Liver (tissue), 9 donors: ENCODE results near the gene PHTF1. TPM values are rescaled to one million over a fixed set of nuclear protein-coding genes. Genes with fewer than 3 reads are reported as not detected.

Source experiments
- DNase-seq: peaks from one replicate; pipeline ENCODE4 v3.0.0-alpha.2; 2017; ENCODE audit warnings: low spot score
- H3K27ac ChIP-seq, 2 donors: one replicate each; pipeline ENCODE4 v1.7.0; 2013; ENCODE audit warnings: inconsistent platforms in 2 of 2, low read length in 2 of 2, control low read depth in 1 of 2, low read depth in 1 of 2, mild to moderate bottlenecking in 1 of 2
- H3K27me3 ChIP-seq, 4 donors: one replicate each; pipeline versions ENCODE4 v1.6.1 to v1.7.0; 2013; ENCODE audit warnings: low read length in 3 of 4, inconsistent platforms in 1 of 4, mild to moderate bottlenecking in 1 of 4, moderate library complexity in 1 of 4; ENCODE audit not compliant: control insufficient read depth in 4 of 4, insufficient read depth in 4 of 4
- H3K36me3 ChIP-seq, 4 donors: one replicate each; pipeline versions ENCODE4 v1.6.1 to v1.7.0; 2013; ENCODE audit warnings: low read length in 3 of 4, mild to moderate bottlenecking in 3 of 4, low read depth in 1 of 4, moderate library complexity in 1 of 4; ENCODE audit not compliant: control insufficient read depth in 4 of 4, insufficient read depth in 3 of 4
- H3K4me1 ChIP-seq, 4 donors: one replicate each; pipeline versions ENCODE4 v1.6.1 to v1.7.0; 2013; ENCODE audit warnings: low read length in 3 of 4, mild to moderate bottlenecking in 3 of 4, moderate library complexity in 1 of 4; ENCODE audit not compliant: control insufficient read depth in 4 of 4, insufficient read depth in 4 of 4
- H3K4me3 ChIP-seq, 3 donors: one replicate each; pipeline versions ENCODE4 v1.6.1 to v1.7.0; 2013; ENCODE audit warnings: low read length in 3 of 3, control low read depth in 1 of 3, low read depth in 1 of 3, mild to moderate bottlenecking in 1 of 3
- H3K9ac ChIP-seq, 2 donors: one replicate each; pipeline ENCODE4 v1.7.0; 2013; ENCODE audit warnings: low read length in 2 of 2, mild to moderate bottlenecking in 2 of 2, moderate library complexity in 2 of 2, control low read depth in 1 of 2, low read depth in 1 of 2
- H3K9me3 ChIP-seq, 4 donors: one replicate each; pipeline versions ENCODE4 v1.6.1 to v1.7.0; 2013; ENCODE audit warnings: low read length in 3 of 4; ENCODE audit not compliant: control insufficient read depth in 4 of 4
- ATF3 ChIP-seq: IDR thresholded peaks from 2 replicates; pipeline ENCODE4 v1.6.1; 2016; ENCODE audit warnings: antibody characterized with exemption
- CTCF ChIP-seq: fragments of 150-350 bp; IDR thresholded peaks from 2 replicates; pipeline ENCODE4 v1.5.1; 2017; ENCODE audit warnings: improper control_type of control experiment, low read depth, low read length; ENCODE audit not compliant: missing input control
- EGR1 ChIP-seq, 2 donors: IDR thresholded peaks; 2 replicates each; pipeline ENCODE4 v1.6.1; 2016 to 2018; ENCODE audit warnings: antibody characterized with exemption in 2 of 2, low read depth in 2 of 2
- FOXA1 ChIP-seq: IDR thresholded peaks from 2 replicates; pipeline ENCODE4 v1.6.1; 2016; ENCODE audit warnings: antibody characterized with exemption
- FOXA2 ChIP-seq: IDR thresholded peaks from 2 replicates; pipeline ENCODE4 v1.6.1; 2016; ENCODE audit warnings: antibody characterized with exemption
- GABPA ChIP-seq, 2 donors: IDR thresholded peaks in 1 of 2; conservative IDR thresholded peaks in 1 of 2; 2 replicates each; pipeline ENCODE4 v1.6.1; 2016; ENCODE audit warnings: antibody characterized with exemption in 2 of 2, mild to moderate bottlenecking in 1 of 2, moderate library complexity in 1 of 2
- HNF4A ChIP-seq, 2 donors: conservative IDR thresholded peaks; 2 replicates each; pipeline ENCODE4 v1.6.1; 2016; ENCODE audit warnings: antibody characterized with exemption in 2 of 2, mild to moderate bottlenecking in 2 of 2
- HNF4G ChIP-seq: IDR thresholded peaks from 2 replicates; pipeline ENCODE4 v1.6.1; 2016; ENCODE audit warnings: antibody characterized with exemption
- JUND ChIP-seq, 2 donors: IDR thresholded peaks; 2 replicates each; pipeline ENCODE4 v1.6.1; 2016; ENCODE audit warnings: antibody characterized with exemption in 2 of 2
- RAD21 ChIP-seq, 2 donors: IDR thresholded peaks; 2 replicates each; pipeline ENCODE4 v1.6.1; 2016; ENCODE audit warnings: antibody characterized with exemption in 2 of 2, mild to moderate bottlenecking in 2 of 2
- RXRA ChIP-seq, 2 donors: IDR thresholded peaks; 2 replicates each; pipeline ENCODE4 v1.6.1; 2017 to 2018; ENCODE audit warnings: antibody characterized with exemption in 2 of 2, mild to moderate bottlenecking in 1 of 2
- SP1 ChIP-seq: IDR thresholded peaks from 2 replicates; pipeline ENCODE4 v1.6.1; 2018; ENCODE audit warnings: antibody characterized with exemption, mild to moderate bottlenecking
- TAF1 ChIP-seq: conservative IDR thresholded peaks from 2 replicates; pipeline ENCODE4 v1.6.1; 2016; ENCODE audit warnings: antibody characterized with exemption, mild to moderate bottlenecking
- YY1 ChIP-seq: IDR thresholded peaks from 2 replicates; pipeline ENCODE4 v1.6.1; 2016; ENCODE audit warnings: antibody characterized with exemption, mild to moderate bottlenecking
- ZBTB33 ChIP-seq: IDR thresholded peaks from 2 replicates; pipeline ENCODE4 v1.6.1; 2016; ENCODE audit warnings: antibody characterized with exemption
- WGBS: extraction: QIAGEN DNeasy Blood & Tissue Kit; methylation state at CpG from one replicate; pipeline ENCODE4 v1.1.7; 2013; 5-methylcytosine and 5-hydroxymethylcytosine counted together
- polyA plus RNA-seq, 2 donors: library from polyadenylated mRNA; stranded (reverse) in 1 of 2; unstranded in 1 of 2; fragments of 200-250 nt in 1 of 2; fragments of >200 nt in 1 of 2; fragmentation: Nextera tagmentation in 1 of 2; extraction: Ambion mirVana in 1 of 2; gene quantifications; one replicate each; pipeline versions ENCODE4 v1.2.1 to v1.2.3, GENCODE V29; 2013 to 2015
- total RNA-seq, 2 donors: library from RNA; depleted of rRNA; stranded (reverse); fragments of >200 nt; gene quantifications; one replicate each; pipeline ENCODE4 v1.2.3, GENCODE V29; 2014
- TF ChIP-seq, protein P1 (sequence below): IDR thresholded peaks from 2 replicates; pipeline ENCODE4 v1.6.1; 2016; ENCODE audit warnings: antibody characterized with exemption
- donor health status: healthy.
- donor health status: healthy.
- donor health status: healthy.
- donor health status: healthy.
- donor health status: healthy.

The PHTF1 gene
- total and polyA plus RNA-seq, 4 donors: 3.2 to 14.0 (median 7.3) TPM

DNA sequence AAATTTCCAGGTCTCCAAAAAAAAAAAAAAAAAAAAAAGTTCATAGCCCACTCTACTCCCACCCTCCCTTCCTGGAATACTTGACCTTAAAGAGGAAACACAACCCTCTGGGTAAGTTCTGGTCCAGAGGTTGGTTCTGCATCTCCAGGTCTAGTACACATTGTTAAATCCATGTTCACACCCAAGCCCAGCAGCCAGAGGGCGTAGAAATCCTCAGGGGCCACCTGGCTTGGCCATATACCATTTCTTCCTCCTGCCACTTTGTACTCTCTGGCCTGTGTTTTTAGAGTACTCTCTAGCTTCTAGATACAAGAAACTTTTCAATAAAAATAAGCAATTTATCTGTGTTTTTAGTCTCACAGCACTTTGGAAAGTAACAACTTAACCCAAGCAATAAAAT, 89.3 kb downstream of the PHTF1 start:
- Histone ChIP-seq H3K9me3 (no peaks in the 10 kb centered on the region), H3K4me3 (no peak overlapping the region), H3K36me3 (peaks cover 2 to 20% (median 11%) of the 10 kb centered on the region in 4 donors), H3K27ac (no peak overlapping the region), H3K4me1 (no peaks in the 10 kb centered on the region), H3K27me3 (no peaks in the 10 kb centered on the region), H3K9ac (no peak overlapping the region)
- 87% methylated on average over 1 of the region's 1 CpG for WGBS
- DNase-seq: no peak
- TF ChIP-seq ZBTB33 (no peak), JUND (IDR thresholded peaks at IDR 0.05) (no peak), EGR1 (IDR thresholded peaks at IDR 0.05; ENCODE audit: low read depth in 2 of 2) (no peak), FOXA2 (no peak), HNF4G (no peak), TAF1 (no peak)

DNA sequence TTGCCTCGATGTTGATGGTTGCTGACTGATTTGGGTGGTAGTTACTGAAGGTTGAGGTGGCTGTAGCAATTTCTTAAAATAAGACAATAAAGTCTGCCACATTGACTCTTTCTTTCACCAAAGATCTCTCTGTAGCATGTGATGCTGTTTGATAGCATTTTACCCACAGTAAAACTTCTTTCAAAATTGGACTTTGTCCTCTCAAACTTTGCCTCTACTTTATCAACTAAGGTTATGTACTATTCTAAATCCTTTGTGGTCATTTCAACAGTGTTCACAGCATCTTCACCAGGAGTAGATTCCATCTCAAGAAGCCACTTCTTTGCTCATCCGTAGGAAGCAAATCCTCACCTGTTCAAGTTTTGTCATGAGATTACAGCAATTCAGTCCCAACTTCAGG, 93.2 kb downstream of the PHTF1 start:
- no peak for DNase-seq
- 94% methylated on average over 2 of the region's 2 CpGs for WGBS
- H3K4me1 ChIP-seq: no peaks in the 10 kb centered on the region

DNA sequence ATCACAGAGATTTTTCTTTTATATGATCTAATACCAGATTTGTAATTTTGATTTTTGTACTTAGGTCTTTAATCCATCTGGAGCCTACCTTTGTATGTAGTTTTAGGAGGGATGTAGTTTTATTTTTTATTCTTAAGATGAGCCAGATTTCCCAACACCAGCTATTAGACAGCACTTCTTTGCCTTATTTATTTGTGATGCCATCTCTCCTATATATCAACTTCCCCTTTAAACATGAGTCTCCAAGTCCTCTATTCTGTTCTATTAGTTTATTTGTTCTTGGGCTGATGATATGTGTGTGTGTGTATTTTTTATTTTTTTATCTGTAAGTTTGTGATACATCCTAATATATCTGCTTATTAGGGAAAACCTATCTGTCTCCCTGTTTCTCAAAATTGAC, 94.2 kb downstream of the PHTF1 start:
- Histone ChIP-seq H3K4me1 (no peaks in the 10 kb centered on the region), H3K27me3 (no peaks in the 10 kb centered on the region), H3K9ac (no peak overlapping the region), H3K4me3 (no peak overlapping the region), H3K36me3 (peaks cover 0 to 3% (median 0%) of the 10 kb centered on the region in 4 donors), H3K9me3 (no peaks in the 10 kb centered on the region), H3K27ac (no peak overlapping the region)
- TF ChIP-seq ZBTB33: no peak
- no peak for TF ChIP-seq RXRA (IDR thresholded peaks at IDR 0.05)
- TF ChIP-seq YY1: no peak
- no peak for TF ChIP-seq FOXA2
- TF ChIP-seq CTCF: no peak
- TF ChIP-seq FOXA1: no peak
- TF ChIP-seq EGR1 (IDR thresholded peaks at IDR 0.05; ENCODE audit: low read depth in 2 of 2): no peak
- no peak for TF ChIP-seq HNF4A (conservative IDR thresholded peaks at IDR 0.05)
- TF ChIP-seq GABPA (IDR thresholded peaks at IDR 0.05 in 1 of 2, conservative IDR thresholded peaks at IDR 0.05 in 1 of 2): no peak
- TF ChIP-seq JUND (IDR thresholded peaks at IDR 0.05): no peak
- no peak for TF ChIP-seq ATF3
- TF ChIP-seq RAD21 (IDR thresholded peaks at IDR 0.05): no peak
- TF ChIP-seq, protein P1, sequence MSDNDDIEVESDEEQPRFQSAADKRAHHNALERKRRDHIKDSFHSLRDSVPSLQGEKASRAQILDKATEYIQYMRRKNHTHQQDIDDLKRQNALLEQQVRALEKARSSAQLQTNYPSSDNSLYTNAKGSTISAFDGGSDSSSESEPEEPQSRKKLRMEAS: no peak
- TF ChIP-seq TAF1: no peak
- no peak for TF ChIP-seq SP1
- TF ChIP-seq HNF4G: no peak
- no peak for DNase-seq

More for the DNA sequence above, 93.2 kb downstream of the PHTF1 start:
- Histone ChIP-seq H3K27ac (no peak overlapping the region), H3K9ac (no peak overlapping the region), H3K27me3 (no peaks in the 10 kb centered on the region), H3K36me3 (peaks cover 0 to 3% (median 0%) of the 10 kb centered on the region in 4 donors), H3K9me3 (no peaks in the 10 kb centered on the region), H3K4me3 (no peak overlapping the region)
- TF ChIP-seq YY1 (no peak), JUND (IDR thresholded peaks at IDR 0.05) (no peak), FOXA2 (no peak), HNF4A (conservative IDR thresholded peaks at IDR 0.05) (peak in 1 of 2 donors; percentile 37), RXRA (IDR thresholded peaks at IDR 0.05) (no peak), FOXA1 (no peak)
- TF ChIP-seq, protein P1: no peak
